HEK293 (cell line): ENCODE measurements around the gene QPCTL.
A peak's percentile ranks its signal among the peaks of the same experiment; 100 is the strongest.

Experiments
- CTCF ChIA-PET: fragments of 350-600 bp; formaldehyde crosslinking; extraction: SDS; loops from one replicate; lab custom pipeline; 2021; ENCODE audit warnings: antibody characterized with exemption; lab: Yijun Ruan, JAX
- POLR2A ChIA-PET: fragments of 300-600 bp; formaldehyde crosslinking; extraction: SDS; loops from one replicate; lab custom pipeline; 2020; ENCODE audit warnings: antibody characterized with exemption, inconsistent platforms; lab: Yijun Ruan, JAX
- H3K27ac ChIP-seq: fragments of 200-500 bp; sonication (Bioruptor generic); 2 replicates; pipeline ENCODE4 v1.5.1; 2014; ENCODE audit warnings: low read depth, low read length, control low read depth, inconsistent platforms; ENCODE audit errors: extremely low read depth
- H3K36me3 ChIP-seq, 2 experiments: fragments of 200-500 bp in 1 of 2; sonication (Bioruptor generic) in 1 of 2; 1 replicate in 1 of 2; 2 replicates in 1 of 2; pipeline ENCODE4 v1.5.1; 2014 to 2017; ENCODE audit warnings: inconsistent platforms in 2 of 2, low read length in 2 of 2; ENCODE audit not compliant: control insufficient read depth in 2 of 2, insufficient read depth in 1 of 2
- H3K4me1 ChIP-seq: fragments of 200-500 bp; sonication (Bioruptor generic); 2 replicates; pipeline ENCODE4 v1.5.1; 2014; ENCODE audit warnings: mild to moderate bottlenecking, low read length, inconsistent platforms; ENCODE audit not compliant: control insufficient read depth, insufficient read depth
- H3K4me3 ChIP-seq: 2 replicates; pipeline ENCODE4 v1.5.1; 2011; ENCODE audit warnings: low read depth, mild to moderate bottlenecking, control low read depth, low read length, moderate library complexity
- H3K9me3 ChIP-seq: fragments of 200-500 bp; sonication (Bioruptor generic); 2 replicates; pipeline ENCODE4 v1.5.1; 2014; ENCODE audit warnings: low read depth, low read length, inconsistent platforms; ENCODE audit not compliant: control insufficient read depth, insufficient read depth
- GFI1B ChIP-seq: fragments of 450-650 bp; formaldehyde crosslinking; IDR thresholded peaks from 2 replicates; pipeline ENCODE4 v1.5.1; 2016; ENCODE audit warnings: missing biosample characterization, missing genetic modification characterization
- GLIS1 ChIP-seq: fragments of 450-650 bp; formaldehyde crosslinking; IDR thresholded peaks from 2 replicates; pipeline ENCODE4 v1.5.1; 2016; ENCODE audit warnings: missing biosample characterization, missing genetic modification characterization
- GLIS2 ChIP-seq: fragments of 450-650 bp; formaldehyde crosslinking; IDR thresholded peaks from 2 replicates; pipeline ENCODE4 v1.5.1; 2016; ENCODE audit warnings: missing biosample characterization, missing genetic modification characterization
- IKZF3 ChIP-seq: fragments of 450-650 bp; IDR thresholded peaks from 2 replicates; pipeline ENCODE4 v1.5.0; 2018; ENCODE audit warnings: missing biosample characterization, mild to moderate bottlenecking, missing genetic modification characterization, moderate library complexity
- ZBTB48 ChIP-seq: fragments of 450-650 bp; formaldehyde crosslinking; IDR thresholded peaks from 2 replicates; pipeline ENCODE4 v1.5.1; 2016; ENCODE audit warnings: missing biosample characterization, missing genetic modification characterization
- ZEB2 ChIP-seq: fragments of 450-650 bp; formaldehyde crosslinking; IDR thresholded peaks from 2 replicates; pipeline ENCODE4 v1.5.1; 2016; ENCODE audit warnings: missing biosample characterization, missing genetic modification characterization
- ZFP69B ChIP-seq: fragments of 450-650 bp; formaldehyde crosslinking; IDR thresholded peaks from 2 replicates; pipeline ENCODE4 v1.5.1; 2016; ENCODE audit warnings: missing biosample characterization, missing genetic modification characterization
- ZNF19 ChIP-seq: fragments of 450-650 bp; formaldehyde crosslinking; IDR thresholded peaks from 2 replicates; pipeline ENCODE4; 2016; ENCODE audit warnings: missing biosample characterization, missing genetic modification characterization, low read depth
- ZNF311 ChIP-seq: fragments of 450-650 bp; formaldehyde crosslinking; IDR thresholded peaks from 2 replicates; pipeline ENCODE4 v1.5.1; 2017; ENCODE audit warnings: missing biosample characterization, missing genetic modification characterization, borderline replicate concordance
- ZNF37A ChIP-seq: fragments of 450-650 bp; IDR thresholded peaks from 2 replicates; pipeline ENCODE4 v1.5.1; 2018; ENCODE audit warnings: missing biosample characterization, missing genetic modification characterization
- ZNF660 ChIP-seq: fragments of 450-650 bp; IDR thresholded peaks from 2 replicates; pipeline ENCODE4 v1.5.1; 2018; ENCODE audit warnings: missing biosample characterization, mild to moderate bottlenecking, missing genetic modification characterization
- ZNF701 ChIP-seq: fragments of 450-650 bp; formaldehyde crosslinking; IDR thresholded peaks from 2 replicates; pipeline ENCODE4 v1.5.1; 2016; ENCODE audit warnings: missing biosample characterization, missing genetic modification characterization
- ZNF76 ChIP-seq: fragments of 450-650 bp; formaldehyde crosslinking; IDR thresholded peaks from 2 replicates; pipeline ENCODE4; 2016; ENCODE audit warnings: low read depth, missing biosample characterization, missing genetic modification characterization, borderline replicate concordance
- ZSCAN30 ChIP-seq: fragments of 450-650 bp; IDR thresholded peaks from 2 replicates; pipeline ENCODE4 v1.5.1; 2018; ENCODE audit warnings: missing biosample characterization, mild to moderate bottlenecking, missing genetic modification characterization, moderate library complexity
- TF ChIP-seq, protein P1 (sequence below): fragments of 450-650 bp; formaldehyde crosslinking; IDR thresholded peaks from 2 replicates; pipeline ENCODE4 v1.5.1; 2016; ENCODE audit warnings: missing biosample characterization, missing genetic modification characterization
- TF ChIP-seq, protein P2 (sequence below): fragments of 450-650 bp; formaldehyde crosslinking; IDR thresholded peaks from 2 replicates; pipeline ENCODE4 v1.5.1; 2016; ENCODE audit warnings: missing biosample characterization, missing genetic modification characterization
- TF ChIP-seq, protein P3 (sequence below): fragments of 450-650 bp; formaldehyde crosslinking; IDR thresholded peaks from 2 replicates; pipeline ENCODE4 v1.5.1; 2016; ENCODE audit warnings: missing biosample characterization, missing genetic modification characterization
- TF ChIP-seq, protein P4 (sequence below): fragments of 450-650 bp; formaldehyde crosslinking; IDR thresholded peaks from 2 replicates; pipeline ENCODE4 v1.5.1; 2016; ENCODE audit warnings: missing biosample characterization, missing genetic modification characterization
- TF ChIP-seq, protein P5 (sequence below): fragments of 450-650 bp; formaldehyde crosslinking; IDR thresholded peaks from 2 replicates; pipeline ENCODE4 v1.5.1; 2017; ENCODE audit warnings: missing biosample characterization, missing genetic modification characterization
- TF ChIP-seq, protein P6 (sequence below): fragments of 450-650 bp; formaldehyde crosslinking; IDR thresholded peaks from 2 replicates; pipeline ENCODE4 v1.5.1; 2016; ENCODE audit warnings: missing biosample characterization, missing genetic modification characterization

The QPCTL gene

DNA sequence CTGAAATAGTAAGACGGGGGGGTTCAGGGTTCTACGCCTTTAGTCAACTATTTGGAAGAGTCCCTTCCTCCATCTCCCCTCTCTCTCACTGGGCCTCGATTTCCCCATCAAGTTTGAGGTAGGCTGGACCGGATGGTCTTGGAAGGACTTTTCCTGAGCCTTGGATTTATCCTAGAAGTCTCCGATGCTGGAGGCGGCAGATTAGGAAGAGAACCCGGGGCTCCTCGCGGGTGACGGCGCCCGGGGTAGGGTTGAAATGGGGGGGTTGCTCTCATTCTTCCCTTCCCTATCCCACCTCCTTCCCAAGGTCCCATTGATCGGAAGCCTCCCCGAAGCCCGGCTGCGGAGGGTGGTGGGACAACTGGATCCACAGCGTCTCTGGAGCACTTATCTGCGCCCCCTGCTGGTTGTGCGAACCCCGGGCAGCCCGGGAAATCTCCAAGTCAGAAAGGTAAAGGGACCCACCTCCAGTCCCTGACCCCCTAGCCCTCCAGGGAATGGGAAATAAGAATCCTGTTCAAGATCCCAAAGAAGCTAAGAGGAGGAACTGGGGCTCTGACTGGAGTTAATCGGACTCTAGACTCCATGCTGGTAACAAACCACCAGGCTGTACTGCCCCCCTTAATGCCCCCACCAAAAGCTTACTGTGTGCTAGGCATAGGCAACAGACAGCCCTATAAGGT is 781 bp downstream of the QPCTL start:
- Histone ChIP-seq H3K4me3 (peak overlapping the region; percentile 82), H3K4me1 (no peaks in the 10 kb centered on the region; the same call in 1 of the 2 replicates), H3K36me3 (peaks cover 31 to 49% of the 10 kb centered on the region in 2 experiments; a peak in 2 of 3 replicates), H3K9me3 (no peaks in the 10 kb centered on the region), H3K27ac (peak overlapping the region; percentile 82)
- ChIA-PET CTCF (interaction anchor here (0.5 to 9.8 kb wide), 41 partner anchors 8 to 1456 kb away, joined by 3 to 121 read pairs (median 5); partner anchors contain the start of genes FBXO46 and SIX5), POLR2A (interaction anchor here (0.6 to 9.9 kb wide), 17 partner anchors 8 to 124 kb away, joined by 3 to 111 read pairs (median 7); partner anchors contain the start of genes FBXO46 and SIX5)
- TF ChIP-seq ZNF19 (tag by site-specific recombination) (no peak), ZNF660 (tag by site-specific recombination) (peak; percentile 66; the same call in 1 of the 2 replicates), GFI1B (tag by site-specific recombination) (no peak), ZNF701 (tag by site-specific recombination) (no peak), ZNF311 (tag by site-specific recombination) (no peak), ZFP69B (tag by site-specific recombination) (peak; percentile 63; the same call in 1 of the 2 replicates), GLIS1 (tag by site-specific recombination) (peak; percentile 39; the same call in 1 of the 2 replicates), ZEB2 (0 out of 2 replicates have a peak, but pooled peaks have one; percentile 39), IKZF3 (tag by site-specific recombination) (peak; percentile 96), ZSCAN30 (tag by site-specific recombination) (peak; percentile 58; the same call in 1 of the 2 replicates), ZBTB48 (tag by site-specific recombination) (peak; percentile 76), ZNF37A (no peak), ZNF76 (tag by site-specific recombination) (peak; percentile 69), GLIS2 (tag by site-specific recombination) (no peak)
- TF ChIP-seq, protein P1, sequence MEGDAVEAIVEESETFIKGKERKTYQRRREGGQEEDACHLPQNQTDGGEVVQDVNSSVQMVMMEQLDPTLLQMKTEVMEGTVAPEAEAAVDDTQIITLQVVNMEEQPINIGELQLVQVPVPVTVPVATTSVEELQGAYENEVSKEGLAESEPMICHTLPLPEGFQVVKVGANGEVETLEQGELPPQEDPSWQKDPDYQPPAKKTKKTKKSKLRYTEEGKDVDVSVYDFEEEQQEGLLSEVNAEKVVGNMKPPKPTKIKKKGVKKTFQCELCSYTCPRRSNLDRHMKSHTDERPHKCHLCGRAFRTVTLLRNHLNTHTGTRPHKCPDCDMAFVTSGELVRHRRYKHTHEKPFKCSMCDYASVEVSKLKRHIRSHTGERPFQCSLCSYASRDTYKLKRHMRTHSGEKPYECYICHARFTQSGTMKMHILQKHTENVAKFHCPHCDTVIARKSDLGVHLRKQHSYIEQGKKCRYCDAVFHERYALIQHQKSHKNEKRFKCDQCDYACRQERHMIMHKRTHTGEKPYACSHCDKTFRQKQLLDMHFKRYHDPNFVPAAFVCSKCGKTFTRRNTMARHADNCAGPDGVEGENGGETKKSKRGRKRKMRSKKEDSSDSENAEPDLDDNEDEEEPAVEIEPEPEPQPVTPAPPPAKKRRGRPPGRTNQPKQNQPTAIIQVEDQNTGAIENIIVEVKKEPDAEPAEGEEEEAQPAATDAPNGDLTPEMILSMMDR (tag by site-specific recombination), result peak; percentile 80
- TF ChIP-seq, protein P2, sequence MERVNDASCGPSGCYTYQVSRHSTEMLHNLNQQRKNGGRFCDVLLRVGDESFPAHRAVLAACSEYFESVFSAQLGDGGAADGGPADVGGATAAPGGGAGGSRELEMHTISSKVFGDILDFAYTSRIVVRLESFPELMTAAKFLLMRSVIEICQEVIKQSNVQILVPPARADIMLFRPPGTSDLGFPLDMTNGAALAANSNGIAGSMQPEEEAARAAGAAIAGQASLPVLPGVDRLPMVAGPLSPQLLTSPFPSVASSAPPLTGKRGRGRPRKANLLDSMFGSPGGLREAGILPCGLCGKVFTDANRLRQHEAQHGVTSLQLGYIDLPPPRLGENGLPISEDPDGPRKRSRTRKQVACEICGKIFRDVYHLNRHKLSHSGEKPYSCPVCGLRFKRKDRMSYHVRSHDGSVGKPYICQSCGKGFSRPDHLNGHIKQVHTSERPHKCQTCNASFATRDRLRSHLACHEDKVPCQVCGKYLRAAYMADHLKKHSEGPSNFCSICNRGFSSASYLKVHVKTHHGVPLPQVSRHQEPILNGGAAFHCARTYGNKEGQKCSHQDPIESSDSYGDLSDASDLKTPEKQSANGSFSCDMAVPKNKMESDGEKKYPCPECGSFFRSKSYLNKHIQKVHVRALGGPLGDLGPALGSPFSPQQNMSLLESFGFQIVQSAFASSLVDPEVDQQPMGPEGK (tag by site-specific recombination), result peak; percentile 29; the same call in 1 of the 2 replicates
- TF ChIP-seq, protein P3, sequence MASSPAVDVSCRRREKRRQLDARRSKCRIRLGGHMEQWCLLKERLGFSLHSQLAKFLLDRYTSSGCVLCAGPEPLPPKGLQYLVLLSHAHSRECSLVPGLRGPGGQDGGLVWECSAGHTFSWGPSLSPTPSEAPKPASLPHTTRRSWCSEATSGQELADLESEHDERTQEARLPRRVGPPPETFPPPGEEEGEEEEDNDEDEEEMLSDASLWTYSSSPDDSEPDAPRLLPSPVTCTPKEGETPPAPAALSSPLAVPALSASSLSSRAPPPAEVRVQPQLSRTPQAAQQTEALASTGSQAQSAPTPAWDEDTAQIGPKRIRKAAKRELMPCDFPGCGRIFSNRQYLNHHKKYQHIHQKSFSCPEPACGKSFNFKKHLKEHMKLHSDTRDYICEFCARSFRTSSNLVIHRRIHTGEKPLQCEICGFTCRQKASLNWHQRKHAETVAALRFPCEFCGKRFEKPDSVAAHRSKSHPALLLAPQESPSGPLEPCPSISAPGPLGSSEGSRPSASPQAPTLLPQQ (tag by site-specific recombination), result peak; percentile 84
- TF ChIP-seq, protein P4, sequence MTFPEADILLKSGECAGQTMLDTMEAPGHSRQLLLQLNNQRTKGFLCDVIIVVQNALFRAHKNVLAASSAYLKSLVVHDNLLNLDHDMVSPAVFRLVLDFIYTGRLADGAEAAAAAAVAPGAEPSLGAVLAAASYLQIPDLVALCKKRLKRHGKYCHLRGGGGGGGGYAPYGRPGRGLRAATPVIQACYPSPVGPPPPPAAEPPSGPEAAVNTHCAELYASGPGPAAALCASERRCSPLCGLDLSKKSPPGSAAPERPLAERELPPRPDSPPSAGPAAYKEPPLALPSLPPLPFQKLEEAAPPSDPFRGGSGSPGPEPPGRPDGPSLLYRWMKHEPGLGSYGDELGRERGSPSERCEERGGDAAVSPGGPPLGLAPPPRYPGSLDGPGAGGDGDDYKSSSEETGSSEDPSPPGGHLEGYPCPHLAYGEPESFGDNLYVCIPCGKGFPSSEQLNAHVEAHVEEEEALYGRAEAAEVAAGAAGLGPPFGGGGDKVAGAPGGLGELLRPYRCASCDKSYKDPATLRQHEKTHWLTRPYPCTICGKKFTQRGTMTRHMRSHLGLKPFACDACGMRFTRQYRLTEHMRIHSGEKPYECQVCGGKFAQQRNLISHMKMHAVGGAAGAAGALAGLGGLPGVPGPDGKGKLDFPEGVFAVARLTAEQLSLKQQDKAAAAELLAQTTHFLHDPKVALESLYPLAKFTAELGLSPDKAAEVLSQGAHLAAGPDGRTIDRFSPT, result no peak
- TF ChIP-seq, protein P5, sequence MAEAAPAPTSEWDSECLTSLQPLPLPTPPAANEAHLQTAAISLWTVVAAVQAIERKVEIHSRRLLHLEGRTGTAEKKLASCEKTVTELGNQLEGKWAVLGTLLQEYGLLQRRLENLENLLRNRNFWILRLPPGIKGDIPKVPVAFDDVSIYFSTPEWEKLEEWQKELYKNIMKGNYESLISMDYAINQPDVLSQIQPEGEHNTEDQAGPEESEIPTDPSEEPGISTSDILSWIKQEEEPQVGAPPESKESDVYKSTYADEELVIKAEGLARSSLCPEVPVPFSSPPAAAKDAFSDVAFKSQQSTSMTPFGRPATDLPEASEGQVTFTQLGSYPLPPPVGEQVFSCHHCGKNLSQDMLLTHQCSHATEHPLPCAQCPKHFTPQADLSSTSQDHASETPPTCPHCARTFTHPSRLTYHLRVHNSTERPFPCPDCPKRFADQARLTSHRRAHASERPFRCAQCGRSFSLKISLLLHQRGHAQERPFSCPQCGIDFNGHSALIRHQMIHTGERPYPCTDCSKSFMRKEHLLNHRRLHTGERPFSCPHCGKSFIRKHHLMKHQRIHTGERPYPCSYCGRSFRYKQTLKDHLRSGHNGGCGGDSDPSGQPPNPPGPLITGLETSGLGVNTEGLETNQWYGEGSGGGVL (tag by site-specific recombination), result peak; percentile 67
- TF ChIP-seq, protein P6, sequence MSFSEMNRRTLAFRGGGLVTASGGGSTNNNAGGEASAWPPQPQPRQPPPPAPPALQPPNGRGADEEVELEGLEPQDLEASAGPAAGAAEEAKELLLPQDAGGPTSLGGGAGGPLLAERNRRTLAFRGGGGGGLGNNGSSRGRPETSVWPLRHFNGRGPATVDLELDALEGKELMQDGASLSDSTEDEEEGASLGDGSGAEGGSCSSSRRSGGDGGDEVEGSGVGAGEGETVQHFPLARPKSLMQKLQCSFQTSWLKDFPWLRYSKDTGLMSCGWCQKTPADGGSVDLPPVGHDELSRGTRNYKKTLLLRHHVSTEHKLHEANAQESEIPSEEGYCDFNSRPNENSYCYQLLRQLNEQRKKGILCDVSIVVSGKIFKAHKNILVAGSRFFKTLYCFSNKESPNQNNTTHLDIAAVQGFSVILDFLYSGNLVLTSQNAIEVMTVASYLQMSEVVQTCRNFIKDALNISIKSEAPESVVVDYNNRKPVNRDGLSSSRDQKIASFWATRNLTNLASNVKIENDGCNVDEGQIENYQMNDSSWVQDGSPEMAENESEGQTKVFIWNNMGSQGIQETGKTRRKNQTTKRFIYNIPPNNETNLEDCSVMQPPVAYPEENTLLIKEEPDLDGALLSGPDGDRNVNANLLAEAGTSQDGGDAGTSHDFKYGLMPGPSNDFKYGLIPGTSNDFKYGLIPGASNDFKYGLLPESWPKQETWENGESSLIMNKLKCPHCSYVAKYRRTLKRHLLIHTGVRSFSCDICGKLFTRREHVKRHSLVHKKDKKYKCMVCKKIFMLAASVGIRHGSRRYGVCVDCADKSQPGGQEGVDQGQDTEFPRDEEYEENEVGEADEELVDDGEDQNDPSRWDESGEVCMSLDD (tag by site-specific recombination), result no peak
